MM.1S (cell line): Measurements from ENCODE around the gene SFRP5.

ENCODE experiments used
- DNase-seq: peaks from one replicate; pipeline ENCODE4 v3.0.0-alpha.2; 2015
- H2AFZ ChIP-seq: fragments of 300-600 bp; sonication (generic); 2 replicates; pipeline ENCODE4 v1.6.0; 2016; ENCODE audit warnings: antibody characterized with exemption, low read length
- H3F3A ChIP-seq: fragments of 300-600 bp; sonication (generic); 2 replicates; pipeline ENCODE4 v1.6.1; 2016; ENCODE audit warnings: mild to moderate bottlenecking, antibody characterized with exemption, low read length, moderate library complexity, mixed read lengths; ENCODE audit not compliant: insufficient read depth
- H3K27ac ChIP-seq: fragments of 300-600 bp; sonication (generic); 2 replicates; pipeline ENCODE4 v1.5.1; 2016; ENCODE audit warnings: mild to moderate bottlenecking, low read length
- H3K27me3 ChIP-seq: fragments of 300-600 bp; sonication (generic); replicated peaks from 2 replicates; pipeline ENCODE4 v1.6.0; 2016; ENCODE audit warnings: low read length; ENCODE audit not compliant: insufficient read depth
- H3K36me3 ChIP-seq: fragments of 300-600 bp; sonication (generic); replicated peaks from 2 replicates; pipeline ENCODE4 v1.6.1; 2016; ENCODE audit warnings: mild to moderate bottlenecking, low read length, mixed read lengths; ENCODE audit not compliant: insufficient read depth
- H3K4me1 ChIP-seq: fragments of 300-600 bp; sonication (generic); 2 replicates; pipeline ENCODE4 v1.6.1; 2016; ENCODE audit warnings: low read length, mixed read lengths
- H3K4me2 ChIP-seq: fragments of 300-600 bp; sonication (generic); 2 replicates; pipeline ENCODE4 v1.6.0; 2016; ENCODE audit warnings: low read depth, low read length
- H3K4me3 ChIP-seq: fragments of 300-600 bp; sonication (generic); 2 replicates; pipeline ENCODE4 v1.5.1; 2016; ENCODE audit warnings: low read length, mixed read lengths
- H3K79me2 ChIP-seq: fragments of 300-600 bp; sonication (generic); 2 replicates; pipeline ENCODE4 v1.6.1; 2016; ENCODE audit warnings: mixed run types, low read length, mixed read lengths
- H3K9ac ChIP-seq: fragments of 300-600 bp; sonication (generic); 2 replicates; pipeline ENCODE4 v1.6.1; 2016; ENCODE audit warnings: low read length, mixed read lengths
- H3K9me2 ChIP-seq: fragments of 300-600 bp; sonication (generic); replicated peaks from 2 replicates; pipeline ENCODE4 v1.6.1; 2016; ENCODE audit warnings: mild to moderate bottlenecking, low read length, mixed read lengths; ENCODE audit not compliant: insufficient read depth
- H3K9me3 ChIP-seq: fragments of 300-600 bp; sonication (generic); replicated peaks from 2 replicates; pipeline ENCODE4 v1.6.1; 2016; ENCODE audit warnings: mild to moderate bottlenecking, low read length, mixed read lengths; ENCODE audit not compliant: insufficient read depth
- H4K20me1 ChIP-seq: fragments of 300-600 bp; sonication (generic); 2 replicates; pipeline ENCODE4 v1.6.1; 2016; ENCODE audit warnings: mild to moderate bottlenecking, low read length, moderate library complexity, mixed read lengths; ENCODE audit not compliant: insufficient read depth
- EZH2 ChIP-seq: fragments of 300-600 bp; sonication (generic); optimal IDR thresholded peaks from 2 replicates; pipeline ENCODE3; 2017; ENCODE audit warnings: low read depth, mild to moderate bottlenecking, antibody characterized with exemption, low read length, mixed read lengths
- EZH2phosphoT487 ChIP-seq: fragments of 300-600 bp; sonication (generic); IDR thresholded peaks from 2 replicates; pipeline ENCODE4 v1.6.1; 2018; ENCODE audit warnings: antibody characterized with exemption, low read length
- TF ChIP-seq, protein P1 (sequence below): fragments of 300-600 bp; sonication (generic); IDR thresholded peaks from 2 replicates; pipeline ENCODE4 v1.5.1; 2016; ENCODE audit warnings: antibody characterized with exemption, low read length, mixed read lengths

SFRP5 gene

DNA sequence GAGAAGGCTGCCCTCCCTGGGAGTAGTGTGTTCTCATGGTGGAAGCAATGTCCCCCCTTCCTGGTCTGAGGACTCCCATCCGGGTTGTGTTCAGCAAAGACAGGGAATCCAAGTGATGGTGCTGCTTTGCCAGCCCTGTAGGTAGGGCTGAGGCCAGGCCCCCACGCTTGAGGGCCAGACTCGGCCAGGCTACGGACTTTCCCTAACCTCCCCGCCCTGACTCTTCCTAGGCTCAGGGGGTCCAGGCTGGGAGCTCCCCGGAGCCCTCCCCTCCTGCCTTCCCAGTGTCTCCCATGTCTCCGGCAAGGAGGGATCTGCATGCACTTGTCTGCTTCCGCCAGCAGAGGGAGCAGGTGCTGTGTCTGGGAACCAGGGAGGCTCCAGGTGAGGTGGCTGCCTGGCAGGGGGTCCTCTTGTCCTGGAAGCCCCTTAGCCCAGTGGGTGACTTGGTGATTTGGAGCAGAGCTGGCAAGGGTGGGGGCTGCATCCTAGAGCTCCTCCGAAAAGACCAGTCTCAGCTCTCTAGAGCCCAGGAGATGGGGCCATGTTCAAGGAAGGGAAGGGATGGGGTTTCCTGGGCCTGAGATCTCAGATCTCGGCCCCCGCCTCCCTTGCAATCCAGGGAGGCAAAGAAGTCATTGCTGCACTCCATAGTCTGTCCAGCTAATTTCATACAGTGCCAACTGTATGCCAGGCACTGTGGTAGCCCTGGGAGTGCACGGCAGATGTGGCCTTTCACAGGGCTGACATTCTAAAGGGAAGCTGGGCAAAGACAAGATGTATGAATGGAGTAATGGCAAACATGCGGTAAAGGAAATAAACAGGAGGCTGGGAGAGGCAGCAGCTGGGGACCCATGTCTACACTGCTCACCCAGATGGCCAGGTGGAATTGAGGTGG is 20.3 kb upstream of the SFRP5 start:
- H3K4me2 ChIP-seq: no peak overlapping the region
- DNase-seq: peak; percentile 59
- H3K27ac ChIP-seq: no peak overlapping the region

DNA sequence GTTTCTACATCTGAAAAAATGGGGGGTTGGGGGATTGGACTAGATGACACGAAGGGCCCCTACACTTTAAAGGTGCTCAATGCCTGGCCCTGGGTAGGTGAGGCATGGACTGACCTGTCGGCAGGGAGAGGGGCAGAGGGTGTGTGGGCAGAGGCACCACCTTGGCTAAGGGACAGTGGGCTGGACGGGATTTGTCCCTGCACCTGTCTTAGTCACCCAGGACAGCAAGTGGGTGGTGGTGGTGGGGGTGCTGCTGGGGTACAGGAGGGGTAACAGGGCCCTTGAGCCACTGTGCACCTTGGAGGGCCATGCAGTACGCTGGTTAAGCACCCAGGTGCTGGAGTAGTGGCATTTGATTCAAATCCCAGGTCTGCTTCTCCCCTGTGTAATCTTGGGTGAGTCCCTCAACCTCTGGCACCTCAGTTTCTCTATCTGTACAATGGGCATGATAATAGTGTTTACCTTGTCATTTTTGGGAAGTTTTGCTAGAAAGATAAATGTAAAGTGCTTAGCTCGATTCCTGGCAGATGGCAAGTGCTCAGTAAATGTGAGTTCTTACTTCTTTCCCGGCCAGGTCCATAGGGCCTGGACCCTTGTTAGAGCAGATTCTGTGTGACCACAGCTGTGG is 18.1 kb upstream of the SFRP5 start:
- Histone ChIP-seq H3F3A (no peaks in the 10 kb centered on the region), H3K27me3 (peaks cover 23% of the 10 kb centered on the region), H3K9me3 (no peaks in the 10 kb centered on the region), H3K4me1 (no peaks in the 10 kb centered on the region), H3K9me2 (no peaks in the 10 kb centered on the region), H4K20me1 (no peaks in the 10 kb centered on the region), H3K36me3 (no peaks in the 10 kb centered on the region), H3K4me3 (no peak overlapping the region), H3K4me2 (no peak overlapping the region), H3K27ac (no peak overlapping the region), H3K9ac (no peak overlapping the region), H3K79me2 (no peaks in the 10 kb centered on the region), H2AFZ (no peak overlapping the region)
- DNase-seq: no peak
- TF ChIP-seq EZH2phosphoT487 (no peak), EZH2 (no peak)
- TF ChIP-seq, protein P1, sequence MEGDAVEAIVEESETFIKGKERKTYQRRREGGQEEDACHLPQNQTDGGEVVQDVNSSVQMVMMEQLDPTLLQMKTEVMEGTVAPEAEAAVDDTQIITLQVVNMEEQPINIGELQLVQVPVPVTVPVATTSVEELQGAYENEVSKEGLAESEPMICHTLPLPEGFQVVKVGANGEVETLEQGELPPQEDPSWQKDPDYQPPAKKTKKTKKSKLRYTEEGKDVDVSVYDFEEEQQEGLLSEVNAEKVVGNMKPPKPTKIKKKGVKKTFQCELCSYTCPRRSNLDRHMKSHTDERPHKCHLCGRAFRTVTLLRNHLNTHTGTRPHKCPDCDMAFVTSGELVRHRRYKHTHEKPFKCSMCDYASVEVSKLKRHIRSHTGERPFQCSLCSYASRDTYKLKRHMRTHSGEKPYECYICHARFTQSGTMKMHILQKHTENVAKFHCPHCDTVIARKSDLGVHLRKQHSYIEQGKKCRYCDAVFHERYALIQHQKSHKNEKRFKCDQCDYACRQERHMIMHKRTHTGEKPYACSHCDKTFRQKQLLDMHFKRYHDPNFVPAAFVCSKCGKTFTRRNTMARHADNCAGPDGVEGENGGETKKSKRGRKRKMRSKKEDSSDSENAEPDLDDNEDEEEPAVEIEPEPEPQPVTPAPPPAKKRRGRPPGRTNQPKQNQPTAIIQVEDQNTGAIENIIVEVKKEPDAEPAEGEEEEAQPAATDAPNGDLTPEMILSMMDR: no peak

More for the DNA sequence above, 20.3 kb upstream of the SFRP5 start:
- peaks cover 7% of the 10 kb centered on the region; the same call in 1 of the 2 replicates for H3K27me3 ChIP-seq
- peaks cover 3% of the 10 kb centered on the region; the same call in 1 of the 2 replicates for H3K4me1 ChIP-seq
- H3K36me3 ChIP-seq: no peaks in the 10 kb centered on the region
- H4K20me1 ChIP-seq: no peaks in the 10 kb centered on the region
- no peaks in the 10 kb centered on the region for H3K79me2 ChIP-seq
- no peak for TF ChIP-seq EZH2phosphoT487
- TF ChIP-seq, protein P1: peak; percentile 87
- no peaks in the 10 kb centered on the region for H3K9me2 ChIP-seq
- H2AFZ ChIP-seq: no peak overlapping the region
- no peaks in the 10 kb centered on the region for H3F3A ChIP-seq
- H3K4me3 ChIP-seq: no peak overlapping the region
- no peaks in the 10 kb centered on the region for H3K9me3 ChIP-seq
- H3K9ac ChIP-seq: no peak overlapping the region

DNA sequence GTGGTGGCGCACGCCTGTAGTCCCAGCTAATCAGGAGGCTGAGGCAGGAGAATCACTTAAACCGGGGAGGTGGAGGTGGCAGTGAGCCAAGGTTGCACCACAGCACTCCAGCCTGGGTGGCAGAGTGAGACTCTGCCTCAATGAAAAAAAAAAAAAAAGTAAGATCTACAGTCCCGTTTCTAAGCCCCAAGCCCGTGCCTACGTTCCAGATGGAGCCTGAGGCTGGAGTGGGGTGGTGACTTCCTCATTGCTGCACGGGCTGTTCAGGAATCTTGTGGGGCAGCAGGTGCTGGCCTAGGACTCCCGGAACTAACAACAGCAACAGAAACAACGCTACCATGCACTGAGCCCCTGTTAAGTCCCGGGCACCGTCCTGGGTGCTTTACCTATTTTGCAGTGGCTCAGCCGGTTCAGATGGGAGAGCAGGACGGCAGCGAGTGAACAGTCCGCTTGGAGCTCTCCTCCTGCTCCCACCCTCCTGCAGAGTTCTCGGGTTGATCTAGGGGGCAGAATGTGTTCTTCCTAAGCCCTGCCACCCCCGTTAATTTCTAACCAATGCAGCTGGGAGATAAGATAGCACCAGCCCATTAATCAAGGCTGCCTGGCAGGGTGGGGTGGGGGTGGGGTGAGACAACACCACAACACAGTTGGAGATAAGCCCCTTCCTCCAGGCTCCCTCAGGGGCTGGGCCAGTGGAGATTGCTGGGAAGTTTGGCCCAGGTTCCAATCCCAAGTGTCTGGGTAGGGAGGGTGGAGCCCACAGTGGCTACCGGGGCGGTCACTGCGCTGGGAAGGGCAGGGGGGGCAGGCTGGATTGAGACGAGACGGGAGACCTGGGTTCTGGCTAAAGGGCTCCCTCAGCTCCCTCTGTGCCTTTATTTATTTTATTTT is 17.0 kb upstream of the SFRP5 start:
- H3K4me2 ChIP-seq: no peak overlapping the region
- H3K4me1 ChIP-seq: no peaks in the 10 kb centered on the region
- no peak for DNase-seq

More for the DNA sequence above, 17.0 kb upstream of the SFRP5 start:
- Histone ChIP-seq H3K36me3 (no peaks in the 10 kb centered on the region), H3K9me2 (no peaks in the 10 kb centered on the region), H3F3A (no peaks in the 10 kb centered on the region), H4K20me1 (no peaks in the 10 kb centered on the region), H3K27ac (no peak overlapping the region), H3K9ac (no peak overlapping the region), H3K27me3 (peaks cover 23% of the 10 kb centered on the region), H3K4me3 (no peak overlapping the region), H3K79me2 (no peaks in the 10 kb centered on the region), H2AFZ (no peak overlapping the region), H3K9me3 (no peaks in the 10 kb centered on the region)
- TF ChIP-seq EZH2phosphoT487 (no peak), EZH2 (no peak)
- TF ChIP-seq, protein P1: no peak
